Measurements from ENCODE around the gene GPR89B.

Gene GPR89B

DNA sequence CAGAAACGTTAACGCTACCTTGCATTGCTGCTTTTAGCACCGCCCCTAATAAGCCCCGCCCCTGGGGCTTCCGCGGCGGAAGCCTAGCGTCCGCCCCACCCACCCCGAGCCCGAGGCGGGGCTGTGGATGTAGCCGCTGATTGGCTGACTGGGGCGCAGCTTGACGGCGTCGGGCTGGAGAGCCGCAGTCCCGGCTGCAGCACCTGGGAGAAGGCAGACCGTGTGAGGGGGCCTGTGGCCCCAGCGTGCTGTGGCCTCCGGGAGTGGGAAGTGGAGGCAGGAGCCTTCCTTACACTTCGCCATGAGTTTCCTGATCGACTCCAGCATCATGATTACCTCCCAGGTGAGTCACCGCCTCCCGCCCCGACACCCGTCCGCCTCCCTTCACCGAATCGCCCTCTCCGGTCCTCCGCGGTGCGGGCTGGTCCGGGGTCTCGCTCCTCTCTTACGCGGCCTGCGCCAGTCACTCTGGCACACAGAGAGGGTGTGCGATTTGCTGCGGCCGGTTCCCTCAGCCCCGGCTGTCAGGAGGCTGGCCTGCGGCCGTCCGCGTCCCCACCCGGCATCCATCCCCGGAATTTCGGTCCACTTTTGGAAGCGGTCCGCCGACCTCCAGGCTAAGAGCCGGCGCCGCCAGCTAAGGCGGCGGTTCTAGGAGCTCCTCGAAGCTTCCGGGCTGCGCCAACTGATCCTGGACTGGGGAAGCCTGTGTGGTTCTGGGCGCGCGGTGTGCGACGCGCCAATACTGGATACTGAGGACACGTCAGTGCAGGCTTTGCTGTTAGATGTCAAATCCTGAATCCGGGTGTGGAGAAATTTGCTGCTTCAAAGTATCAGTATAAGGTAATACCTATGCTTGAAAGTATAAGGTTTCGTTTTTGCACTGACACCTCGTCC is at the start of gene GPR89B:
GPR89B (plus strand) TSS at position 185 of the 897 bp plus-strand sequence; CDS start at position 302, 117 bp downstream.
- peak within 1 kb of the TSS; percentile 83 for H3K4me3 ChIP-seq (ENCODE audit: low read length)

DNA sequence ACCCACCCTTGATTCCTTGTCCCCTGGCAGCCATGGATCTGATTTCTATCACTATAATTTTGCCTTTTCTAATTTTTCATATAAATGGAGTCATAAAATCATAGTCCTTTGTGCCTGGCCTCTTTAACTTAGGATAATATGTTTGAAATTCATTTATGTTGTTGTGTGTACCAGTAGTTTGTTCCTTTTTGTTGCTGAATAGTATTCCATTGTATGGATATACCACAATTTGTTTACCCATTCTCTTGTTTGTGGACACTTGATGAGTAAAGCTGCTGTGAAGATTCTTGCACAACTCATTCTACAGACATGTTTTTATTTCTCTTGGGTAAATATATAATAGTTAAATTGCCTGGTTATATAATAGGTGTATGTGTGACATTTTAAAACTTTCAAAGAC is 48.3 kb upstream of the GPR89B start:
- TF ChIP-seq ZNF274 (IDR thresholded peaks at IDR 0.05; ENCODE audit: low read depth, low read length) = no peak
- no peak overlapping the region for H3K4me3 ChIP-seq (ENCODE audit: low read length)

DNA sequence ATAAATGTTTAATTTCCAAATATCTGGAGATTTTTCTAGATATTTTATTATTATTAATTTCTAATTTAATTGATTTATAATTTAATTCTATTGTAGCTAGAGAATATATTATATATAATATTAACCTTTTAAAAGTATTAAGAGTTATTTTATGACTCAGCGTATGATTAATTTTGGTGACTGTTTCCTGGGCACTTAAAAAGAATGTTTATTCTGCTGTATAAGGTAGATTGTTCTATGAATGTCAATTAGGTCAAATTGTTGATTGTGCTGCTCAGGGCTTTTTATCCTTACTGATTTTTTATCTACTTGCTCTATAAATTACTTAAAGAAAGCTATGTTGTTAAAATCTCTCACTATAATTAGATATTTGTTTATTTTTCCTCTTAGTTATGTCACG is 45.7 kb upstream of the GPR89B start:
- TF ChIP-seq ZNF274 (IDR thresholded peaks at IDR 0.05; ENCODE audit: low read depth, low read length) = no peak
- no peak overlapping the region for H3K4me3 ChIP-seq (ENCODE audit: low read length)

DNA sequence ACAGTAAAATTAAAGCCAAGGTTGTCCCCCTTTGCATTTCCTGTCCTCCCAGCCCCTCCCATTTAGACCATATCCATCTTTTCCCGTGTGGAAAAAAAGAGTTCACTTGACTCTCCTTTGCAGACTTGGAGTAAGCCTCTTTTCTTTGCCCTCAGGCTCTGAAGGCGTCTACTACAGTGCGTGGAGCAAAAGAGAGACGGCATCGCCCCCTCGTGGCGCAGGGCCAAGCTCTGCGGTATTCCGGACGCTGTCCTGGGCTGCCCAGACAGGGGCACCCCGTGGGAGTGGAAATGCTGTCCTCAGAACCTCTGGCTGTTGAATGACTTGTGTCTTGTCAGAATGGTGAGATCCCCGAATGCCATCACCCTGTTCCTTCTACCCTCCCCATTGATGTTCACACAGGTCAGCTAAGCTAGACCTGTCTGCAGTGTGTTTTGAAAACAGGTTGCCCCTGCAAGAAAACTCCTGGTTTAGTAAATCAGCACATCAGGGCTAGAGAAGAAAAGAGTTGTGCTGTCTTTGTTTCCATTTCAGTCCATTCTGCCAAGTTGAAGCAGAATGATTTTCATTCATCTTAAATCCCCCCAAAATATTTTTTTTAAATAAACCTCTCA is 37.9 kb upstream of the GPR89B start:
- TF ChIP-seq ZNF274 (IDR thresholded peaks at IDR 0.05; ENCODE audit: low read depth, low read length) = no peak
- no peak overlapping the region for H3K4me3 ChIP-seq (ENCODE audit: low read length)

DNA sequence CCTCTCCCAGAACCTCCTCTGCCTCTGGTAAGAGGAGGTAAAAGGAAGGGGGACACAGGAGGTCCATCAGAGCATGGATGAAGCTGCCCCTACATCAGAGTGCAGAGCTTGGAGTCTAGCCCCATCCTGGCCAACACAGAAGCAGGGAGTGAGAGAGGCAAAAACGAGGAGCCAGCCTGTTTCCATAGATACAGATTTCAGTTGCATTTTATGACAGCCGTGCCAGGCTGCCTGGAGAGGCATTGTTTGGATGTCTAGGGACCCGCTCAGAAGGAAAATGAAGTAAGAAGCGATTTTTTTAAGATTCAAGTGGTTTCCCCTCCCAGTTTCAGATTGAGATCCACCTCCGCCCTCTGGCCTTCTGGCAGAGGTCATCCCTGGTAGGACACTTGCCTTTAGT is 37.1 kb upstream of the GPR89B start:
- no peak for TF ChIP-seq ZNF274 (IDR thresholded peaks at IDR 0.05; ENCODE audit: low read depth, low read length)
- H3K4me3 ChIP-seq (ENCODE audit: low read length) = no peak overlapping the region

DNA sequence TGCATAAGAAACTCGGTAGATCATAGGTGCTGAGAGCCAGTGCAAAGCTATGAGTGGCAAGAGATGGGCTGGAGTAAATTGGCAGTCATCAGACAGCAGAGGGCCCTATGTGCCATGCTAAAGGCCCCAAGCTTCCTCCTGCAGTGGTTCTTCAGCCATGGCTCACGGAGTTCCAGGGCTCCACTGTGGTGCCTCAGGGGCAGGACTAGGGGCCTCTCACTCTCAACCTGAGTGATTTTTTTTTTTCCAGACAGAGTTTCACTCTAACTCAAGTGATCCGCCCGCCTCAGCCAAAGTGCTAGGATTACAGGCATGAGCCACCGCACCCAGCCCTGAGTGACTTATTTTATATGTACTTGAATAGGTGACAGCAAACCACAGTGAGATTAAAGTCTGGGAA is 36.0 kb upstream of the GPR89B start:
- H3K4me3 ChIP-seq (ENCODE audit: low read length) = no peak overlapping the region
- no peak for TF ChIP-seq ZNF274 (IDR thresholded peaks at IDR 0.05; ENCODE audit: low read depth, low read length)

DNA sequence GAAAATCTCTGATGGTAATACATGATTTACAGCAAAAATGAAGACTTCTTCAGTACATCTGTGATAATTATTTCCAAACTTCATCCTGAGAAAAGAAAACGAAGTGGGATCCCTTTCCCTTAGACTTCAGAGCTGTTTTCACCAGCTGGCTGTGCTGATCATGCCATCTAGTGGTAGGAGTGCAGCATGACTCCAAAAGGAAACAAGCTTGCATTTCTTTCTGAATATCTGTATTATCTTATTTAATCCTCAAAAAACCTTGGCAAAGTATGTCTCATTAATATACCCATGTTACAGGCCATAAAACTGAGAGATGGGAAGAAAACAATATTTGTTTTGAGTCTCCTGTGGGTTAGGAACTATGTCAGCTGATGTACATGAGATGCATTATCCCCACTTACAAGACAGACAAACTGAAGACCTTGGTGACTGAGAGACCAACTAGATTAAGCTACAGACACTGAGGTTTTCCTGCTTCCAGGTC is 35.4 kb upstream of the GPR89B start:
- TF ChIP-seq ZNF274 (IDR thresholded peaks at IDR 0.05; ENCODE audit: low read depth, low read length) = no peak
- H3K4me3 ChIP-seq (ENCODE audit: low read length) = no peak overlapping the region

DNA sequence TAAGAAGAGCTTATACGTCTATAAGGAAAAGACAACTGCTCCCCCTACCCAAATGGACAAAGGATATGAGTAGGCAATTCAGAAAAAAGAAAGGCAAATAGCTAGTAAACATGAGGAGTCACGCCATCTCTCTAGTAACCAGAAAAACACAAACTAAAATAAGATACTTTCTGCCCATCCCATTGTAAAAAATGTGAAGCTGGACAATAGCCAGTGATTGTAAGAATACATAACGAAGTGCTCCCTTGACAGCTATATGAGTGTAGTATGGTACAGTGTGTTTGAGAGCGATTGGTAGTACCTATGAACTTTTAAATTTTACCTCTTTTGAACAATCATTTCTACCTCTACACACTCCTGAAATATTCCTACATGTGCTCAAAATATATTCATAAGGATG is 33.1 kb upstream of the GPR89B start:
- no peak overlapping the region for H3K4me3 ChIP-seq (ENCODE audit: low read length)
- TF ChIP-seq ZNF274 (IDR thresholded peaks at IDR 0.05; ENCODE audit: low read depth, low read length) = no peak

DNA sequence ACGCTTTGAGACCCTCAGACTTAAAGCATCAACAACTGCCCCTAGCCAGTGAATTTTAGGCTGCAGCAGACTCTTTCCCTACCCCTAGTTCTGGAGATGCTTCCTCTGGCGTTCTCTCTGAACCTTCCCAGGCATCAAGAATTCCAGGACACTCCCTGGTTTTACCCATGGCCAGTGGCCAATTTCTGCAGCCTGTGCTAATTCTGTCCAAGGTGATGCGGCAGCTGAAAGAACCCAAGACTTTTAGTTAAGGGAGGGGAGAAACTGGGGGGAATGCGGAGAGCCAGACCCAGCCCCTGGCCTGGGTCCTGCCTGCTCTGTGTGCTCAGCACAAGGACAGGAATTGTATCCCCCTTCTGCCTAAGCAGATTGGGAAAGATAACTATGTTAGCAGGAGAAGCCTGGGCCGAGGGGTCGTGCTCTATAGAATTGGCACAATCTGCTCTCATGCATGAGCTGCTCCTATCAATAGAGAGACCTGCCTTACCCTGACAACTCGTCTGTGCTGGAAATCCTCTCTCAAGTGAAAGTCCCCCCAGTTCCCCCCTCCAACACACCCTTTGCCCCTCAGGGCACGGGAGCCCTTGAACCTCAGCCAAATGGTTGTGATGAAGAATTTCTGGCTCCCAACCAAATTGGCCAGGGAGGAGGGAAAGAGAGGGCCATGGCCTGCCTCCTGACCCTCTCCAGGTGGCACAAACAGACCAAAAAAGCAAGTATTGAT is 31.0 kb upstream of the GPR89B start:
- H3K4me3 ChIP-seq (ENCODE audit: low read length) = no peak overlapping the region
- TF ChIP-seq ZNF274 (IDR thresholded peaks at IDR 0.05; ENCODE audit: low read depth, low read length) = no peak

DNA sequence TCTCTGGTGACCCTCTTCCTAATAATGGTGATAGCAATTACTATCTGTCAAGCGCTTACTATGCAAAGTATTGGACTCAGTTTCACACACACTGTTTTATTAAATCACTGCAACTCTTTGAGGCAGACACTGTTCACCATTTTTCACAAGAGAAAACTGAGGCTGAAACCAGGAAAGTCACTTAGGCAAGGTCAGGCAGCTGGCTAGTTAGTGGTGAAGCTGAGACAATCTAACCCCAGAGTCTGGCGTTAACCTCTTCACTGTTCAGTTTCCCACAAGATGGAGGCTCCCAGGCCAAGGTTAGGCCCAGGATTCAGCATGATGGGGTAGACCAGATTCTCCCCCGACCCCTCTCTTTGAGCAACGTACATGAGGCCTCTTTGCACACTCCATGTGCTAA is 30.4 kb upstream of the GPR89B start:
- TF ChIP-seq ZNF274 (IDR thresholded peaks at IDR 0.05; ENCODE audit: low read depth, low read length) = no peak

DNA sequence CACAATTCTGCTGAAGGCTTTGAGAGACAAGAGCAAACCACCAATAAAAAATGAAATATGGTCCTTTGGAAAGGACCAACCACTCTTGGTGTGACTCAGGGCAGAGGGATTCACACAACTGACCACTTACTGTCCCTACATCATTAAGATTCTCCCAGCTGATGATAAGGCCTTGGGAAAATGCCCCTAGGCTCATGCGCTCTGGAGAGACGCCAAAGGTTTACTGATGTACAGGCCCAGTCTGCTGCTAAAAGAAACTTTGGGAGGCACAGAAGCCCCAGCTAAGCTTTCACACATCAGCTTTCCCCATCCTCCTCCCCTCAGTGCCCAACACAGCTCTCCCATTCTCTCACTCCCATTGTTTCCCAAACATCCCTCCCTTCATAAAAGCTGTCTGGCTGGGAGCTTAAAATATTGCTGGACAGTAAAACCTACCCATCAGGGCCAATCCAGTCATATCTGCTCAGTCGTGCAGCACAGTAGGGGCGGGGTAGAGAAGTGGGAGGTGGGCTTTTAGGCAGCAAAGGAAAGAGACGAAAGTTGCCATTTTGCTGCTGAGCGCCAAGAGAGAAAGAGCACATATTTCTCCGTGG is 25.9 kb upstream of the GPR89B start, which contains the start of gene GJA8:
GJA8 (plus strand) TSS at position 543 of the 593 bp plus-strand sequence. CDS start 5,161 bp downstream, outside the sequence.
- TF ChIP-seq ZNF274 (IDR thresholded peaks at IDR 0.05; ENCODE audit: low read depth, low read length) = no peak
- H3K4me3 ChIP-seq (ENCODE audit: low read length) = no peak within 1 kb of the TSS

More for the DNA sequence above, 30.4 kb upstream of the GPR89B start:
- no peak overlapping the region for H3K4me3 ChIP-seq (ENCODE audit: low read length)

DNA sequence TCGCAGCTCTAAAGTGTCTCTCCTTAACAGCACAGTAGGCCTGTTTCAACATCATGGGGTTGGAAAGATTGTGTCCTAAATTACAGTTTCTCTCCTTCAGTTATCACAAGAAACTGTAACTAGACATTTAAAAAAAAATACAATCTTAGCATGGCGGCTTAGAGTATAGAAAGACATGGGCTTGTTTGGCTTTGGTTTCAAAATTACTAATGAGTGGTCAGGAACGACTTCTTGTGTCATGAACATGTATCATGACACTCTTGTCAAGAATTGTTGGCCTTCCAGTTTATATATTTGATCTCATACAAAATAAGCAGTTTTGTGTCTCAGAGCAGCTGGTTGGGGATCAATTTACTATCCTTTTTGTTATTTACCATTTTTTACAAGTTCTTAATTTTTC is 23.5 kb upstream of the GPR89B start:
- TF ChIP-seq ZNF274 (IDR thresholded peaks at IDR 0.05; ENCODE audit: low read depth, low read length) = no peak
- no peak overlapping the region for H3K4me3 ChIP-seq (ENCODE audit: low read length)

DNA sequence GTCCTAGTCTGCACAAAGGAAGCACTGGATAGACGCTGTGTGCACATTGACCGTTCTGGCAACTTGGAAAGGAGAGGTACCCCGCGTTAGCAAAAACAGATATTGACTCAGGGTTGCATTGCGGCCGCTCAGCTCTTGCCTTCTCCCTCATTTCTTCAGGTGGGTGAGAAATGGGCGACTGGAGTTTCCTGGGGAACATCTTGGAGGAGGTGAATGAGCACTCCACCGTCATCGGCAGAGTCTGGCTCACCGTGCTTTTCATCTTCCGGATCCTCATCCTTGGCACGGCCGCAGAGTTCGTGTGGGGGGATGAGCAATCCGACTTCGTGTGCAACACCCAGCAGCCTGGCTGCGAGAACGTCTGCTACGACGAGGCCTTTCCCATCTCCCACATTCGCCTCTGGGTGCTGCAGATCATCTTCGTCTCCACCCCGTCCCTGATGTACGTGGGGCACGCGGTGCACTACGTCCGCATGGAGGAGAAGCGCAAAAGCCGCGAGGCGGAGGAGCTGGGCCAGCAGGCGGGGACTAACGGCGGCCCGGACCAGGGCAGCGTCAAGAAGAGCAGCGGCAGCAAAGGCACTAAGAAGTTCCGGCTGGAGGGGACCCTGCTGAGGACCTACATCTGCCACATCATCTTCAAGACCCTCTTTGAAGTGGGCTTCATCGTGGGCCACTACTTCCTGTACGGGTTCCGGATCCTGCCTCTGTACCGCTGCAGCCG is 20.3 kb upstream of the GPR89B start:
- no peak overlapping the region for H3K4me3 ChIP-seq (ENCODE audit: low read length)
- no peak for TF ChIP-seq ZNF274 (IDR thresholded peaks at IDR 0.05; ENCODE audit: low read depth, low read length)

All from GM08714 (cell line).